ENCODE data around the gene SMIM10. TPM values are rescaled to one million over a fixed set of nuclear protein-coding genes. Genes with fewer than 3 reads are reported as not detected.
"Not testable (repeated sequence)": the region's sequence is repeated elsewhere in the genome, so short reads cannot be mapped to it uniquely, and the experiment has no call there.

SMIM10 gene
- polyA plus RNA-seq (2012; ENCODE audit: insufficient read depth, insufficient read length), result not detected

DNA sequence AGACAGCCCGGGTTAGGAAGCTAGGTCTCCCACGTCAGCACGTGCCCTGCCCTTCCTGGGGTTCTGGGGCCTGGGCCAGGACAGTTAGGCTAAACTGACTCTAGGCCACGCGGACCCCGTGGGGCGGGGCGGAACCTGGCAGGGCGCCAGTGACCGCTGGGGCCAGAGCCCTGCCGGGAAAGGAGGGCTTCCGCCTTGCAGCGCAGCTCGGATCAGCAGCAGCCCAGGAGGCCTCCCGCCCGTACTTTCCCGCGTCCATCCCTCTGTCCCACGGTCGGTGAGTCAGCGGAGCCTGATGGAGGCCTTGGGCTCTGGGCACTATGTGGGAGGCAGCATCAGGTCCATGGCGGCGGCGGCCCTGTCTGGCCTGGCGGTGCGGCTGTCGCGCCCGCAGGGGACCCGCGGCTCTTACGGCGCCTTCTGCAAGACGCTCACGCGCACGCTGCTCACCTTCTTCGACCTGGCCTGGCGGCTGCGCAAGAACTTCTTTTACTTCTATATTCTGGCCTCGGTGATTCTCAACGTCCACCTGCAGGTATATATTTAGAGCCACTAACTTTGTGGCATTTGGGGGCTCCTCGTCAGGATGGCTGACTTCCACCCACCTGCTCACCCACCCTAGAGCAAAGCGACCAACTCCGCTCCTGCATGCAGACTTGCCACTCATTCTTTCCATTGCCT lies at the start of gene SMIM10:
Gene SMIM10 (plus strand): TSS at position 191 of the 681 bp plus-strand sequence. CDS start 105 bp downstream, at position 296.
- DNase-seq (ENCODE audit: low read depth, low spot score), result no peak
- no peak within 1 kb of the TSS for H3K4me3 ChIP-seq (ENCODE audit: low read length)

DNA sequence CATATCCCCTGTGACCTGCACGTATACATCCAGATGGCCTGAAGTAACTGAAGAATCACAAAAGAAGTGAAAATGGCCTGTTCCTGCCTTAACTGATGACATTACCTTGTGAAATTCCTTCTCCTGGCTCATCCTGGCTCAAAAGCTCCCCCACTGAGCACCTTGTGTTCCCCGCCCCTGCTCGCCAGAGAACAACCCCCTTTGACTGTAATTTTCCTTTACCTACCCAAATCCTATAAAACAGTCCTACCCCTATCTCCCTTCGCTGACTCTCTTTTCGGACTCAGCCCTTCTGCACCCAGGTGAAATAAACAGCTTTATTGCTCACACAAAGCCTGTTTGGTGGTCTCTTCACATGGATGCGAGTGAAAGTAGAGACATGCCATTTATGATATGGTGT lies 44.4 kb upstream of the SMIM10 start:
- DNase-seq (ENCODE audit: low read depth, low spot score); H3K4me3 ChIP-seq (ENCODE audit: low read length): not testable (repeated sequence)

DNA sequence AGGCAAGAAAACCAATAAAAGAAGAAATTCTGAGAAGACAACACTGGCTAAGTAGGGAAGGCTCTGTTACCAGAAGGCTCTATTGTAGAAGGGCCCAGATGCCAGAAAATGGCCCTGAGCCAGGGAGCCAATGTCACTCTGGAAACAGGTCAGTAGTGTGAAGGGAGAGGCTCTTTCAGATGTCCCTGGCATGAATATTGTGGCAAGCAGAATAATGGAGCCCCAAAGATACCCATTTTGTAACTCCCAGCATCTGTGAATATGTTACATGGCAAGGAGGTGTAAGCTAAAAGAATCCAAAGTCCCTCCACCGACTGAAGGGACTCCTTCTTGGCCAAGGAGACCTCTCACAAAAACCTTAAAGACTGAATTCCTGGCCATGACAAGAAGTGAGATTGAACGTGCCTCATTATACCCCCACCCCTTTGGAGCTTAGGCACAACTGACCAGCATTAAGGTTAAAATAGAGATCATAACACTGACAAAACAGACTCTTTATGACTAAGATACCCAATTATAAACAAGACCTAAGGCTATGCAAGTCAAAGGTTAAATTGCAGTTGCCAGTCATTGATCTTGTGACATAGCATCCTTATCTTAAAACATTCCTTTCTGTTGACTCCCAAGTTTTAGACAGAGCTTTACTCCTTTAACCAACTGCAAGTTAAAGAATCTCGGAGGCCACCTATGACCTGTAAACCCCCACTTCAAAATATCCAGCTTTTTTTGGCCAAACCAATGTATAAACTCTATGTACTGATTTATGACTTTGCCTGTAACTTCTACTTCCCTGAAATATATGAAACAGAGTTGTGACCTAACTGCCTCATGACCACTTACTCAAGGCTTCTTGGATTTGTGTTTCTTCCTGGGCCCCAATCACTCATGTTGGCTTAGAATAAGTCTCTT lies 42.2 kb upstream of the SMIM10 start:
- H3K4me3 ChIP-seq (ENCODE audit: low read length), result no peak overlapping the region
- no peak for DNase-seq (ENCODE audit: low read depth, low spot score)

DNA sequence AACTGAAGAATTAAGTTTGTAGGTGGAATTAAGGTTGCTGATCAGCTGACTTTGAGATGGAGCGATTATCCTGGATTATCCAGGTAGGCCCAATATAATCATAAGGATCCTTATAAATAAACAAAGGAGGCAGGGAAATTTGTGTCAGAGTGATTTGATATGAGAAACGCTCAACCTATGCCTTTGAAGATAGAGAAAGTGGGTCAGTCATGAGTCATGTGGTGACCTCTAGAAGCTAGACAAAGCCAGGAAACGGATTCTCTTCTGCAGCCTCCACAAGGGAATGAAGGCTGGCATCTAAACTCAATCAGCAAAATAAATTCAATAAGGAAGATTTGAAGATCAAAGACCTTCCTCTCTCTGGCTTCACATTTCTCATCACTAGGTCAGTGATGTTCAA lies 41.5 kb upstream of the SMIM10 start:
- no peak overlapping the region for H3K4me3 ChIP-seq (ENCODE audit: low read length)
- no peak for DNase-seq (ENCODE audit: low read depth, low spot score)

DNA sequence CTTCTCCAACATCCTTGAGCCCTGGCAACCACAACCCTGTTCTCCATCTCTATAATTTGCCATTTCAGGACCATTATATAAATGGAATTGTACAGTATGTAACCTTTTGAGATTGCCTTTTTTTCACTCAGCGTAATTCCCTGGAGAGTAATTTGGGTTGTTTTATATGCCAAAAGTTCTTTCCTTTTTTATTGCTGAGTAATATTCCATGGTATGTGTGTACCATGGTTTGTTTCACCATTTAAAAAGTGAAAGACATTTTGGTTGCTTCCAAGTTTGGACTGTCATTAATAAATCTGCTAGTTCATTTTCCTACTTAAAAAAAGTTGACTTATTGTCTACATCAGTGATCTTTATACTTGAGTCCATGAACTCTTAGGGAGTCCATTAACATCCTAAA lies 33.0 kb upstream of the SMIM10 start:
- no peak overlapping the region for H3K4me3 ChIP-seq (ENCODE audit: low read length)
- no peak for DNase-seq (ENCODE audit: low read depth, low spot score)

DNA sequence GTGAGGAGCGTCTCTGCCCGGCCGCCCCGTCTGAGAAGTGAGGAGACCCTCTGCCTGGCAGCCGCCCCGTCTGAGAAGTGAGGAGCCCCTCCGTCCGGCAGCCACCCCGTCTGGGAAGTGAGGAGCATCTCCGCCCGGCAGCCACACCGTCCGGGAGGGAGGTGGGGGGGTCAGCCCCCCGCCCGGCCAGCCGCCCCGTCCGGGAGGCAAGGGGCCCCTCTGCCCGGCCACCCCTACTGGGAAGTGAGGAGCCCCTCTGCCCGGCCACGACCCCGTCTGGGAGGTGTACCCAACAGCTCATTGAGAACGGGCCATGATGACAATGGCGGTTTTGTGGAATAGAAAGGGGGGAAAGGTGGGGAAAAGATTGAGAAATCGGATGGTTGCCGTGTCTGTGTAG lies 30.4 kb upstream of the SMIM10 start:
- not testable (repeated sequence) for DNase-seq (ENCODE audit: low read depth, low spot score); H3K4me3 ChIP-seq (ENCODE audit: low read length)

DNA sequence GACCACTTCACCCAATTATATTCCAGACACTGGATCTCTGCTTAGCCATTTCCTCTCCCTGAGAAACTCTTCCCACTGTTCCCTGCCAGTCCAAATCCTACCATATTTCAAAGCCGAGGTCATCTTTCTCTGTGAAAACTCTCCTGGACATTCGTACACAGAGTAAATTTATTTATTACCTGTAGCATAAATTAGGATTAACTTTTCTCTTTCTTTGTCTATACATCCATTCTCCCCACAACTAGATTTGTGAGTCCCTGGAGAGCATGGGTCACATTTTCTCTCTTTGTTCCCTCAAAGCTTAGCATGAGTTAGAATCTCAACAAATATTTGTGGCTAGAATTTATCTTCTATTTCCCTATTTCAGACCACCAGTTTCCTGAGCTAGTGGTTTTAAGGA lies 27.8 kb upstream of the SMIM10 start:
- no peak overlapping the region for H3K4me3 ChIP-seq (ENCODE audit: low read length)
- no peak for DNase-seq (ENCODE audit: low read depth, low spot score)

DNA sequence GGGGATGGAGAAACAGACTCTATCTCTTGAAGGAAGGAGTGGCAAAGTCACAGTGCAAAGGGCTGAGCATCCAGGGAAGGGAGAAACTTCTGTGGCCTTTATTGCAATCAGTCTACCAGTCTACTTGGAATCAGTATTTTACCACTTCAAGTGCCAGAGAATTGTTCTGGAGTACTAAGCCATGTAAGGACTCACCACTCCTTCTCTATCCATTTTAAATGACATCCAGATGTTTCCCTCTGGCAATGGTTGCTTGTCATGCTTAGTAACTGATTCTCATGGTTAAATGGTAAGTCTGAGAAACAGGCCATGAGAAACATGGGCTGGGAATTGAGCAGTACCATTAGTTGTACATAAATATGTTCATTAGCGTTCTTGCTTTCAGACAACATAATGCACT lies 21.1 kb upstream of the SMIM10 start:
- DNase-seq (ENCODE audit: low read depth, low spot score), result no peak
- H3K4me3 ChIP-seq (ENCODE audit: low read length), result no peak overlapping the region

DNA sequence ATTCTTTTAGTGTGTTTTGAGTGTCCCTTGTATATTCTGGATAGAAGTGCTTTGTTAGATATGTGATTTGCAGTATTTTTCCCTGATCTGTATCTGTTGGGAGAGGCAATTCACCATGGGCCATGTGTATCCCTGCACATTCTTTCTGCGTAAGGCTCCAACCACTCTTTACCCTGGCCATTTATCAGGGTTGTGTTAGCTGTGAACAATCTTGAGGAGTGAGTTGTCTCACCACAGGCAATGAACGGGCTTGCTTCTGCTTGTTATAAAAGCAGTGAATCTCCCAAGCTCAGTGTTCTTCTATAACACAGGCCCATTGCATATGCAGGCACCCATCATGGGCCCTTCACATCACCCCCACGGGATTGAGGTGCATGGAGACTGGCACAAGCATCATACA lies 18.9 kb upstream of the SMIM10 start:
- DNase-seq (ENCODE audit: low read depth, low spot score), result no peak
- H3K4me3 ChIP-seq (ENCODE audit: low read length), result no peak overlapping the region

DNA sequence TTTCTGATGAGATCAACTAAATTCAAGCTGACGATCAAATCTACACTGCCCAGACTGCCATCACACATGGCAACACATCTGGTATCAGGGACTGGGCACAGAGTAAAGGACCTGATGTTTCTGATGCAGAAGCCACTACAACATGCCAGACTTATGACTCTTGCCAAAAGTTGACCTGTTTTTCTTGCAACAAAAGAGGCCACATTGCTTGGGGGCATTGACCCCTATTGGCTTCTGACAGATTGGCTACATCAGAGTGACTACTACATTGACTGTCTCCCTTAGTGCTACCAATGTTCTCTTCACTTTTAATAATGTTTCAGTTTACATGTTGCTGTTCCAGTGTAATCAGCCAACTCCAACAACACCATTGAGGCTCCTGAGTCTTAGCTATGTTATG lies 15.3 kb upstream of the SMIM10 start:
- no peak for DNase-seq (ENCODE audit: low read depth, low spot score)
- no peak overlapping the region for H3K4me3 ChIP-seq (ENCODE audit: low read length)

DNA sequence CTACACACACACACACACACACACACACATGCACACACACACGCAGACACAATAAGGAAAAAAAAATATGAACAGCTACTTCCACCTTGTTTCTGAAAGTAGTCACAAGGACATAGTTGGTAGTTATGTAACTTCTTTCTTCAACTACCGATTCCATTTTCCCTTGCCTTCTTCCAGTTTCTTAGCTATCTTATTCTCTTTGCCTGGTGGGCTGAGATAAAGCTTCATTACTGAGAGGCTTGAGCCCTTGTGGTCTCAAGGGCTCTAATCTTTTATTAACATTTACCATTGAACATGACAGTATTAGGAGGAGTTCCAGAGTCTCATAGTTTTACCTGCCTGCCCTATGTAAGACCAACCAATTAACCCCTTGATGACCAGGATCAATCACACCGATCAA lies 8.9 kb upstream of the SMIM10 start:
- DNase-seq (ENCODE audit: low read depth, low spot score), result no peak
- H3K4me3 ChIP-seq (ENCODE audit: low read length), result no peak overlapping the region

DNA sequence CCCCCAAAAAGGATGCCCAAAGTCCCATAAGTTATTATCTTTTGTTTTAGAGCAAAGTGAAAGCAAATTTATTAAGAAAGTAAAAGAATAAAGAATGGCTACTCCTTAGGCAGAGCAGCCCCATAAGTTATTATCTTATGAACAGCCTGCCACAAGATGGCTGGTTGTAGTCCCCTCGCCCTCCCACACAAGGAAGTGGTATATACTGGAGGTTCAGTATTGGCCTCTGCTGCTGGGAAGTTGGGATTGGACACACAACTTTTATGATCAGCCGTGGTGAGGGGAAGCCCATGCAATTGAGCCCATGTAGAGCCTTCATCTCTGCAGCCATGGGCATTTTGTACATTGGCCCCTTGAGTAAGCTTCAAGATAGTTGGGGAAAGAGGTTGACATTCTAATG lies 8.0 kb upstream of the SMIM10 start:
- no peak for DNase-seq (ENCODE audit: low read depth, low spot score)
- no peak overlapping the region for H3K4me3 ChIP-seq (ENCODE audit: low read length)

DNA sequence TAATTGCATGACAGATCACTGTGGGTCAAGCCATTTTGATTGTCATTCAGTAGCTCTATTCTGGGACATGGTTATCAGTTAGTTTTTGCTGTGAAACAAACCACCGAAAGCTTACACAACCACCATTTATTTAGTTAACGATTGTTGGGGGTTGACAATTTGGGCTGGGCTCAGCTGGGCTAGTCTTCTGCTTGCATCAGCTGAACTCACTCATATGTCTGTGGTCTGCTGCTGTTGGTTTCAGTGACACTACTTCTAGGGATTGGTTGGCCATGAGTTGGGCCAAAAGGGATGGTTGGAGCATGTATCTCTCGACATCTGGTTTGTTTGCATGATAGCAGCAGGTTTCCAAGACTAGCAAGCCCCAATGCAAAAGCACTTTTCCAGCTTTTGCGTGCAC lies 5.3 kb upstream of the SMIM10 start:
- H3K4me3 ChIP-seq (ENCODE audit: low read length), result no peak overlapping the region
- no peak for DNase-seq (ENCODE audit: low read depth, low spot score)

DNA sequence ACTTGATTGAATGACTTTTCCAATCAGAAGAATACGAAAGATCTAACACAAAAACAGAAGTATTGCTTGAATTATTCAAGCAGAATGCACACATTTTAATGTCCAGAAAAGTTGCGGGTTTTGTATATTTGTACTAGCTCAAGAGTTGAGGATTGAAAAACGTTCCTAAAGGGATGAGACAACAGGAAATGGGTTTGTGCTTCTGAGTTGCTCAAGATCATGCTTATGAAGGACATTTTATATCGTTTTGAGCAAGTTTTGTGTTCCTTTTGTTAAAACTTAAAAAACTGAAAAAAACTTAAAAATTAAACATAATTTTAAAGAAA lies 353 bp upstream of the SMIM10 start:
- H3K4me3 ChIP-seq (ENCODE audit: low read length), result no peak overlapping the region
- no peak for DNase-seq (ENCODE audit: low read depth, low spot score)

DNA sequence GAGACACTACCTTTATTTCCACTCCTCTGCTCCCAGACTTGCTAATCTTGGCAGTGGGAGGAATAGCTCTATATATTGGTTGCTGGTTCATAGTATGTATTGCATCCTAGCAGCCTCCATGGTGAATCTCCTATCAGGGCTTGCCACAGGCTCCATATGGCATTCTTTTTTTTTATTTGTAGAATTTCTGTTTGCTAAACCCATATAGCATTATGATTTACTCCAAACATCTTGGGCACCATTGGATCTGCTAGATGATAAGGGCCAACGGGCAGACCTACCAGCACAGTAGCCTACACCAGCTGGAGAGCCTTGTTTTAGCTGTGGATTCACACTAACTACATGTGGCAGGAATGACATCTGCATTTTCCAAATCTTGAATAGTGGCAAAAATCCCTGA lies 6.9 kb downstream of the SMIM10 start:
- H3K4me3 ChIP-seq (ENCODE audit: low read length), result no peak overlapping the region
- DNase-seq (ENCODE audit: low read depth, low spot score), result no peak

DNA sequence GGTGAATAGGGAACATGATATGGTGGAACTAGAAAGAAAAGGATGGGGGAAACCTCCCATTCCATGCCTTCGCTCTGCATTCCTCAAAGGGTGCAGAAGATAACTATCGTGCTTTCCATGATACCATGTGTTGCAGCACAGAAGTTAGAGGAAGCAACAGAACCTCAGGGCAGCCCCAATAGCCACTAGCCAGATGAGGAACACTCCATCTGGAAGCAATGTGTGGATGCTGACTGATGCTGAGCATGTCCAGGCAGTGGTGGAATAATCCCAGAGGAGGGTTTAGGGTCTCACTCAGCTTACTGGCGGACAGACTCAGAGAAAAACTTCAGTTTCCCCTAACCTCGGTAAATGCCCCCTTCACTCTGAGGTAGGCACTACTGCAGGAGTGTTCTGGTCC lies 7.5 kb downstream of the SMIM10 start:
- no peak for DNase-seq (ENCODE audit: low read depth, low spot score)
- no peak overlapping the region for H3K4me3 ChIP-seq (ENCODE audit: low read length)

DNA sequence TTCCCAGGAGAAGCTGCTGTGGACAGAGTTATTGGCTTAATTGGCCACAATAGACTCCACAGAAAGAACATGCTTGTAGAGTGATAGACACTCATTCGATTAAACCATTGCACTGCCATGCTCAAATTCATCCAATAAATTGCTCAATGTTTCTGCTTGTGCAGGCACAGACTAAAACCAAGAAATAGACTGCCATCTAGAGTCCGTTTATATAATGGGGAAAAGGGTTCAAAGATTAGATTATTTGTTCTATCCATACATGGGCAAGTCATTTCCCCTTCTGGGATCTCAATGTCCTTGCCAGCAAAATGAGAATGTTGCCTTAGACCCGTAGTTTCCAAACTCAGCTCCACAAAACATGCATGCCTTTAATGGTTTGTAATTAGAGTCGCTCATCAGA lies 8.7 kb downstream of the SMIM10 start:
- no peak overlapping the region for H3K4me3 ChIP-seq (ENCODE audit: low read length)
- DNase-seq (ENCODE audit: low read depth, low spot score), result peak; percentile 21

DNA sequence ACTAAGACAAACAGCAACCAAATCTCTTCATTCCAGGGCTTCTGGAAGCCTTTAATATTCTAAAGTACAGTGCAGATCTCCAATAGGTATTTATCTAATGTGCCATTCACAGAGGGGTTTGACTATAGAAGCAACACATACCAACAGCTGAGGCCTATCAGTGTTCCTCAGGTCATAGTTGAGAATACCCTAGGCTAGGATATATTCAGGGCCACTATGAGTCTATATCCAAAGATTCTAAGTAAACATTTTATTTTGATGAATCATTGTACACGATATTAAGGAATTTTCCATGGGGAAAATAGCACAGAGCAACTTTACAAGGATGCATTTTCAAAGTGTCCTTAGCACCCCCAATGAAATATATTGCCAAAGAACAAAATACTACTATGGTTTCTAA lies 9.7 kb downstream of the SMIM10 start:
- no peak overlapping the region for H3K4me3 ChIP-seq (ENCODE audit: low read length)
- DNase-seq (ENCODE audit: low read depth, low spot score), result no peak

DNA sequence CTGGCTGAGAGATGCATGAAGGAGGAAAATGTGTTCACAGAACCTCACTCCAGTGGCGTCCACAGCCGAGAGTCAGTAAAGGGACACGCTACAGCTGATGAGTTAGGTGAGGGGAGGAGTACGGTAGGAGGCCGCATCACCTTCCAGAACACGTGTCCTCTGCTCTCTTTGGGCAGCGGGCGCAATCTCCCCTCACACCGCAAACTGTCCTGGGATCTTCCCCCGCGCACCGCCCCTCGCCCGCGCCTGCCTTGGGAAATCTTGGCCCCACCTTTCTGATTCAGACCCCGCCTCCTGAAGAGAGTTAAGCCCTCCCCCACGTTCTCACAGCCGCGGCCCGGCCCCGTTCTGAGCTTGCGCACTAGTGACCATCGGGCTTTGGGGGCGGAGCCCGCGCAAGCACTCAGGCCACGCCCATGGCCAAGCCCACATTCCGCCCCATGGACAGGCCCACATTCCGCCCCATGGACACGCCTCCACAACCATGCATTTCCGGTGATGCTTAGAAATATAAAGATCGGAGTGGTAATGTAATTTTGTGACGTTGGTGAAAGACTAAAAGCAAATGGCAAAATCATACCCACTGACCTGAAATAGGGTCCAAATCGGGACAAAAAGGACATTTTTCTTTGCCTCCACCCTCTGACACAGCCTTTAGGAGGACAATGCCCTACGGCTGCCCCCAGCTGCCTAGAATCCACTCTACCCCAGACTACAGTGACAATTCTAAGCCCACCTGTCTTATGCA lies 13.3 kb downstream of the SMIM10 start:
- peak overlapping the region; percentile 61 for H3K4me3 ChIP-seq (ENCODE audit: low read length)
- DNase-seq (ENCODE audit: low read depth, low spot score), result peak; percentile 77

DNA sequence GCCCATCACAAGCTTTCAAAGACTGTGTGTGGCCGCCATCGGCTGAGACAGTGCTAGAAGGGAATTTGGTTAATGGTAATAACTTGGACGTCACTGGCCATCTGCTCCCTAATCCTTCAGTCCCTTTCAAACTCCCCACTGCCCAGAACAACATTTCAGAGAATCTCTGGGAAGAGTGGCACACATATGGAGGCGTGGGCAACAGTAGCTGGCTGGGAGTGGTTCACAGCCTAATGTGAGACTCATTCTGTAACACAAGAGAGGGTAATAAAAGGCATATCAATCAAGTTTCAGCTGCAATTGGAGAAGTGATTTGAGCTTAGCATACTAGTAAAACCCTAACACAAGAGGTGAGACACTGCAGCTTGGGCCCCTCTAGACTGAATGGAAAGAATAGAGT lies 15.4 kb downstream of the SMIM10 start:
- no peak overlapping the region for H3K4me3 ChIP-seq (ENCODE audit: low read length)
- DNase-seq (ENCODE audit: low read depth, low spot score), result no peak

Measured in Jurkat, Clone E6-1 (cell line).